Midbrain (tissue), 1 donor: ENCODE results near the gene IGSF3.

Experiments used
- DNase-seq: peaks from one replicate; lab custom pipeline; 2025; lab: John Stamatoyannopoulos, UW

IGSF3 gene

GRCh38 chr1:116525440-116525839 is 142.1 kb downstream of the IGSF3 start:
- DNase-seq: no peak
